ENCODE data around the gene USP49. TPM values are rescaled to one million over a fixed set of nuclear protein-coding genes. Genes with fewer than 3 reads are reported as not detected.

The USP49 gene
- total and polyA plus RNA-seq, 2 of the 13 experiments (the other 11 are each of a cell fraction or from before 2014, with no cell fraction given), result 2.9 to 4.3 TPM

GRCh38 chr6:41943456-41943855 lies 48.3 kb upstream of the USP49 start:
- ATAC-seq (no peak), FAIRE-seq (no peak), DNase-seq (ENCODE audit: low spot score) (no peak)
- no peak for TF ChIP-seq ZNF850 (CRISPR knock-in tag; conservative IDR thresholded peaks at IDR 0.05)
- TF ChIP-seq ZNF780A (CRISPR knock-in tag; IDR thresholded peaks at IDR 0.05), result no peak
- TF ChIP-seq SOX13 (IDR thresholded peaks at IDR 0.05), result no peak
- TF ChIP-seq SOX13 (CRISPR knock-in tag; conservative IDR thresholded peaks at IDR 0.05 in 1 of 2, IDR thresholded peaks at IDR 0.05 in 1 of 2), result no peak
- no peak for TF ChIP-seq GLMP (CRISPR knock-in tag; IDR thresholded peaks at IDR 0.05; ENCODE audit: borderline replicate concordance)
- TF ChIP-seq TFAP4 (IDR thresholded peaks at IDR 0.05; ENCODE audit: borderline replicate concordance, low read depth), result no peak
- TF ChIP-seq ZNF776 (CRISPR knock-in tag; IDR thresholded peaks at IDR 0.05), result no peak
- TF ChIP-seq ZBTB26 (CRISPR knock-in tag; IDR thresholded peaks at IDR 0.05; ENCODE audit: borderline replicate concordance), result no peak
- no peak for TF ChIP-seq NFRKB (IDR thresholded peaks at IDR 0.05)
- TF ChIP-seq DNMT1 (CRISPR knock-in tag; IDR thresholded peaks at IDR 0.05), result no peak
- TF ChIP-seq ESRRA (CRISPR knock-in tag; IDR thresholded peaks at IDR 0.05; ENCODE audit: low read depth), result no peak
- Histone ChIP-seq H2AFZ (ENCODE audit: low read length) (no peak overlapping the region), H3K79me2 (ENCODE audit: insufficient read depth, low read length) (no peaks in the 10 kb centered on the region), H3K27ac (ENCODE audit: extremely low read length, insufficient read depth, low read length) (no peak overlapping the region), H3K4me1 (ENCODE audit: insufficient read depth, low read length) (peaks cover 28% of the 10 kb centered on the region), H3K27me3 (ENCODE audit: control insufficient read depth in 1 of 2, insufficient read depth in 2 of 2, low read length in 2 of 2) (no peaks in the 10 kb centered on the region), H3K4me3 (replicated peaks in 1 of 3; ENCODE audit: insufficient read depth in 1 of 3, low read depth in 2 of 3, low read length in 3 of 3) (no peak overlapping the region), H4K20me1 (ENCODE audit: insufficient read depth, low read length) (no peaks in the 10 kb centered on the region), H3K36me3 (replicated peaks in 1 of 2; ENCODE audit: control insufficient read depth in 1 of 2, insufficient read depth in 2 of 2, low read length in 2 of 2) (no peaks in the 10 kb centered on the region), H3K4me2 (ENCODE audit: low read depth, low read length) (no peak overlapping the region), H3K9me3 (ENCODE audit: low read length) (no peaks in the 10 kb centered on the region), H3K9ac (ENCODE audit: insufficient read depth, low read depth, low read length) (no peak overlapping the region)
- ChIA-PET CTCF (ENCODE audit: low intra/inter-chr PET ratio, low total read pairs) (interaction anchor here (0.7 kb wide), 1 partner anchor 574 kb away, joined by 3 read pairs; no protein-coding TSS in a partner anchor), POLR2A (interaction anchor here (1.1 kb wide), 1 partner anchor 23 kb away, joined by 3 read pairs; the partner anchor contains the start of genes BYSL and MED20)
- intact Hi-C loops (cut with micrococcal nuclease; ENCODE audit: unreplicated experiment), result no loop called here
- no TSS peak for BruUV-seq (replicated peaks)
- in situ Hi-C loops (cut with HindIII; ENCODE audit: extremely low pct_ligation_motif_present, low pct_unique_long_range_greater_than_20kb), result no loop called here
